GM12878 (cell line): Measurements from ENCODE around the gene SERPINF2.

Experiments
- CTCF ChIP-seq, 3 experiments: IDR thresholded peaks in 2 of 3; conservative IDR thresholded peaks in 1 of 3; 2 replicates each; pipeline ENCODE4 v1.5.1; 2011; ENCODE audit warnings: low read depth in 3 of 3, low read length in 3 of 3, mild to moderate bottlenecking in 3 of 3, control low read depth in 2 of 3, moderate library complexity in 2 of 3, inconsistent platforms in 1 of 3, mixed read lengths in 1 of 3; ENCODE audit not compliant: control insufficient read depth in 2 of 3, insufficient read depth in 1 of 3; ENCODE audit errors: extremely low read depth in 1 of 3
- FOXK2 ChIP-seq: fragments of 450-650 bp; IDR thresholded peaks from 2 replicates; pipeline ENCODE4 v1.6.1; 2017; ENCODE audit warnings: mild to moderate bottlenecking, moderate library complexity
- FOXM1 ChIP-seq: IDR thresholded peaks from 2 replicates; pipeline ENCODE4 v1.6.1; 2012; ENCODE audit warnings: low read depth, mild to moderate bottlenecking, inconsistent platforms, low read length, moderate library complexity
- JUND ChIP-seq: IDR thresholded peaks from 2 replicates; pipeline ENCODE4 v1.6.1; 2012; ENCODE audit warnings: low read depth, mild to moderate bottlenecking, low read length, improper control_type of control experiment, moderate library complexity
- KAT2A ChIP-seq: conservative IDR thresholded peaks from 2 replicates; pipeline ENCODE4 v1.6.1; 2011; ENCODE audit warnings: low read depth, low read length; ENCODE audit not compliant: control insufficient read depth
- MEF2A ChIP-seq: IDR thresholded peaks from 2 replicates; pipeline ENCODE4 v1.6.1; 2011; ENCODE audit warnings: low read depth, mild to moderate bottlenecking, low read length, moderate library complexity; ENCODE audit not compliant: insufficient read depth
- MTA2 ChIP-seq: fragments of 450-650 bp; IDR thresholded peaks from 2 replicates; pipeline ENCODE4 v1.6.1; 2016; ENCODE audit warnings: low read depth, mild to moderate bottlenecking, moderate library complexity
- MYC ChIP-seq: IDR thresholded peaks from 2 replicates; pipeline ENCODE4 v1.6.1; 2011; ENCODE audit warnings: mild to moderate bottlenecking, low read length, moderate library complexity, inconsistent platforms; ENCODE audit not compliant: insufficient read depth, insufficient replicate concordance, insufficient read length, severe bottlenecking
- NBN ChIP-seq: fragments of 450-650 bp; IDR thresholded peaks from 2 replicates; pipeline ENCODE4 v1.6.1; 2016
- POLR2AphosphoS5 ChIP-seq: IDR thresholded peaks from 2 replicates; pipeline ENCODE4 v1.6.1; 2011; ENCODE audit warnings: mild to moderate bottlenecking, low read length, inconsistent platforms
- REST ChIP-seq: IDR thresholded peaks from 2 replicates; pipeline ENCODE4 v1.6.1; 2012; ENCODE audit warnings: mild to moderate bottlenecking, low read depth, low read length
- ZBTB33 ChIP-seq: fragments of 450-650 bp; IDR thresholded peaks from 2 replicates; pipeline ENCODE4 v1.6.1; 2017; ENCODE audit warnings: mild to moderate bottlenecking
- ZBTB4 ChIP-seq: fragments of 450-650 bp; formaldehyde crosslinking; IDR thresholded peaks from 2 replicates; pipeline ENCODE4 v1.4.0; 2022; ENCODE audit warnings: mild to moderate bottlenecking, moderate library complexity

DNA sequence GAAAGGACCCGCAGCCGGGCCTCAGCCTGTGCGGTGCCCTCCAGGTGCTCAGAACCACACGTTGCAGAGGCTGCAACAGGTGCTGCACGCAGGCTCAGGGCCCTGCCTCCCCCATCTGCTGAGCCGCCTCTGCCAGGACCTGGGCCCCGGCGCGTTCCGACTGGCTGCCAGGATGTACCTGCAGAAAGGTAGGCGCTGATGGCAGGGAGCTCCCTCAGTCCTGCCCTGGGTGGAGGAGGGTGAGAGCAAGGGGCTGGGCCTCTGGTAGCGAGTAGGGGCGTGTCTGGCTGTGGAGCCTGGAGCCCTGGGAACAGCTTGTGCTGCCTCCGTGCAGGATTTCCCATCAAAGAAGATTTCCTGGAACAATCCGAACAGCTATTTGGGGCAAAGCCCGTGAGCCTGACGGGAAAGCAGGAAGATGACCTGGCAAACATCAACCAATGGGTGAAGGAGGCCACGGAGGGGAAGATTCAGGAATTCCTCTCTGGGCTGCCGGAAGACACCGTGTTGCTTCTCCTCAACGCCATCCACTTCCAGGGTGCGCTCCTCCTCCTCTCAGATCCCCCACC lies 4.4 kb downstream of the SERPINF2 start:
- TF ChIP-seq FOXK2 (no peak), NBN (no peak), CTCF (IDR thresholded peaks at IDR 0.05 in 2 of 3, conservative IDR thresholded peaks at IDR 0.05 in 1 of 3; ENCODE audit: control insufficient read depth in 2 of 3, extremely low read depth in 1 of 3, insufficient read depth in 1 of 3, low read depth in 3 of 3, low read length in 3 of 3) (no peak), ZBTB33 (no peak), REST (no peak), KAT2A (no peak), POLR2AphosphoS5 (no peak), ZBTB4 (no peak), MEF2A (no peak), JUND (no peak), MYC (no peak), MTA2 (no peak), FOXM1 (no peak)
